Tibial nerve (tissue), 4 donors: Measurements from ENCODE around the gene ZNF274. TPM values are rescaled to one million over a fixed set of nuclear protein-coding genes. Genes with fewer than 3 reads are reported as not detected.

Source experiments
- DNase-seq, 2 donors: peaks; one replicate each; pipeline ENCODE4 v3.0.0-alpha.2; 2019; ENCODE audit warnings: low spot score in 2 of 2
- H3K27ac ChIP-seq, 4 donors: fragments of 200-600 bp; sonication (generic) in 3 of 4; one replicate each; pipeline ENCODE4 v1.5.1; 2017 to 2019; ENCODE audit warnings: mild to moderate bottlenecking in 1 of 4
- H3K27me3 ChIP-seq, 2 donors: fragments of 200-600 bp; sonication (generic) in 1 of 2; one replicate each; pipeline versions ENCODE4 v1.5.1 to v1.6.0; 2017 to 2019
- H3K36me3 ChIP-seq, 3 donors: fragments of 200-600 bp; sonication (generic); one replicate each; pipeline ENCODE4 v1.5.1; 2018 to 2019
- H3K4me1 ChIP-seq, 4 donors: fragments of 200-600 bp; sonication (generic) in 3 of 4; one replicate each; pipeline ENCODE4 v1.5.1; 2017 to 2019
- H3K4me3 ChIP-seq, 4 donors: fragments of 200-600 bp; sonication (generic) in 3 of 4; one replicate each; pipeline ENCODE4 v1.5.1; 2017 to 2019; ENCODE audit warnings: mild to moderate bottlenecking in 1 of 4, moderate library complexity in 1 of 4
- H3K9me3 ChIP-seq, 4 donors: fragments of 200-600 bp; sonication (generic) in 3 of 4; one replicate each; pipeline ENCODE4 v1.5.1; 2017 to 2019
- EP300 ChIP-seq, 2 donors: sonication (generic); formaldehyde crosslinking; IDR thresholded peaks; one replicate each; pipeline ENCODE4 v1.6.1; 2017; ENCODE audit warnings: antibody characterized with exemption in 2 of 2, mild to moderate bottlenecking in 1 of 2
- POLR2A ChIP-seq, 2 donors: fragments of 450-650 bp; IDR thresholded peaks; one replicate each; pipeline ENCODE4 v1.6.1; 2017; ENCODE audit warnings: antibody characterized with exemption in 2 of 2, mild to moderate bottlenecking in 2 of 2, moderate library complexity in 2 of 2
- WGBS, 2 donors: methylation state at CpG; one replicate each; pipeline ENCODE4 v1.1.5; 2018; 5-methylcytosine and 5-hydroxymethylcytosine counted together
- total RNA-seq, 4 donors: library from RNA; depleted of rRNA; stranded (reverse); fragments of >200 nt; gene quantifications; one replicate each; pipeline ENCODE4 v1.1.0, GENCODE V29; 2016
- TF ChIP-seq, protein P1 (sequence below), 5 experiments: fragments of 200-600 bp in 3 of 5; fragments of 450-650 bp in 2 of 5; sonication (generic) in 3 of 5; IDR thresholded peaks; one replicate each; pipeline ENCODE4 v1.5.1; 2016 to 2019; ENCODE audit warnings: antibody characterized with exemption in 5 of 5, mild to moderate bottlenecking in 3 of 5, moderate library complexity in 2 of 5

ZNF274 gene
- total RNA-seq, 4 donors from 2014 or later = 27.3 to 38.8 (median 33.8) TPM

DNA sequence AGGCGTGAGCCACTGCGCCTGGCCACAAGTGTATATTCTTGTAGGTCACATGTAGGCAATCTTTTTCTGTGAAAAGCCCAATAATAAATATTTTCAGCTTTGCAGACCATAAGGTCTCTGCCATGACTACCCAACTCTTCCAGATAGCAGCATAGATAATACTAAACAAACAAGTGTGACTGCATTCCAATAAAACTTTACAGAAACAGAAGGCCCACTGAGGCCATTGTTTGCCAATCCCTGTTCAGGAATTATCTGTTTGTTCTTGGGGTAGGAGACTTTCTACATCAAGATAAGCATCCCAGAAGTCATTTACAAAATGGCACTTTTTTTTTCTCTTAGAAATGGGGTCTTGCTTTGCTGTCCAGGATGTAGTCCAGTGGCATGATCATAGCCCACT, 29.5 kb upstream of the ZNF274 start:
- no peak for DNase-seq
- H3K27ac ChIP-seq = no peak overlapping the region
- 97 to 100% methylated on average over 2 of the region's 2 CpGs for WGBS, 2 donors
- no peaks in the 10 kb centered on the region for H3K27me3 ChIP-seq
- H3K9me3 ChIP-seq = peaks cover 0 to 47% (median 4%) of the 10 kb centered on the region in 4 donors
- no peak for TF ChIP-seq POLR2A (IDR thresholded peaks at IDR 0.05)
- TF ChIP-seq, protein P1, sequence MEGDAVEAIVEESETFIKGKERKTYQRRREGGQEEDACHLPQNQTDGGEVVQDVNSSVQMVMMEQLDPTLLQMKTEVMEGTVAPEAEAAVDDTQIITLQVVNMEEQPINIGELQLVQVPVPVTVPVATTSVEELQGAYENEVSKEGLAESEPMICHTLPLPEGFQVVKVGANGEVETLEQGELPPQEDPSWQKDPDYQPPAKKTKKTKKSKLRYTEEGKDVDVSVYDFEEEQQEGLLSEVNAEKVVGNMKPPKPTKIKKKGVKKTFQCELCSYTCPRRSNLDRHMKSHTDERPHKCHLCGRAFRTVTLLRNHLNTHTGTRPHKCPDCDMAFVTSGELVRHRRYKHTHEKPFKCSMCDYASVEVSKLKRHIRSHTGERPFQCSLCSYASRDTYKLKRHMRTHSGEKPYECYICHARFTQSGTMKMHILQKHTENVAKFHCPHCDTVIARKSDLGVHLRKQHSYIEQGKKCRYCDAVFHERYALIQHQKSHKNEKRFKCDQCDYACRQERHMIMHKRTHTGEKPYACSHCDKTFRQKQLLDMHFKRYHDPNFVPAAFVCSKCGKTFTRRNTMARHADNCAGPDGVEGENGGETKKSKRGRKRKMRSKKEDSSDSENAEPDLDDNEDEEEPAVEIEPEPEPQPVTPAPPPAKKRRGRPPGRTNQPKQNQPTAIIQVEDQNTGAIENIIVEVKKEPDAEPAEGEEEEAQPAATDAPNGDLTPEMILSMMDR (IDR thresholded peaks at IDR 0.05) = no peak
- H3K36me3 ChIP-seq = peaks cover 0 to 5% (median 0%) of the 10 kb centered on the region in 3 donors
- H3K4me1 ChIP-seq = peaks cover 0 to 44% (median 2%) of the 10 kb centered on the region in 4 donors
- no peak overlapping the region for H3K4me3 ChIP-seq

DNA sequence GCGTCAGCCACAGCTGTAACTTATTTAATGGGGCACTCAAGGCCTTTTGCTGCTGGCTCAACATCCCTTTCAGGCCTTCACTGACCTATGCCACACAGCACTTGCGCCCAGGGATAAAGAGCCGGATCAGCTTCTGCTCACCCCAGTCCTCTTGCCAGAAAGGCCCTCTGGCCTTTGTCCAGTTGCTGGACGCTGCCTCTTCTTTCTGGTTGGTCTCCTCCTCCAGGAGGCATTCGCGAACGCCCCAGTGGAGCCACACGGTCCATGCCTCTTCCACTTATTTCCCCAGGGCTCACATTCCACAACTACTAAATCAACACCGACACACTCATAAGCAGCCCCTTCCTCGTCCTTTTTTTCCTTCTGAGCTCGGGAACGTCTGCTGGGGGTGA, 28.6 kb upstream of the ZNF274 start:
- 7 to 8% methylated on average over 12 of the region's 12 CpGs for WGBS, 2 donors

DNA sequence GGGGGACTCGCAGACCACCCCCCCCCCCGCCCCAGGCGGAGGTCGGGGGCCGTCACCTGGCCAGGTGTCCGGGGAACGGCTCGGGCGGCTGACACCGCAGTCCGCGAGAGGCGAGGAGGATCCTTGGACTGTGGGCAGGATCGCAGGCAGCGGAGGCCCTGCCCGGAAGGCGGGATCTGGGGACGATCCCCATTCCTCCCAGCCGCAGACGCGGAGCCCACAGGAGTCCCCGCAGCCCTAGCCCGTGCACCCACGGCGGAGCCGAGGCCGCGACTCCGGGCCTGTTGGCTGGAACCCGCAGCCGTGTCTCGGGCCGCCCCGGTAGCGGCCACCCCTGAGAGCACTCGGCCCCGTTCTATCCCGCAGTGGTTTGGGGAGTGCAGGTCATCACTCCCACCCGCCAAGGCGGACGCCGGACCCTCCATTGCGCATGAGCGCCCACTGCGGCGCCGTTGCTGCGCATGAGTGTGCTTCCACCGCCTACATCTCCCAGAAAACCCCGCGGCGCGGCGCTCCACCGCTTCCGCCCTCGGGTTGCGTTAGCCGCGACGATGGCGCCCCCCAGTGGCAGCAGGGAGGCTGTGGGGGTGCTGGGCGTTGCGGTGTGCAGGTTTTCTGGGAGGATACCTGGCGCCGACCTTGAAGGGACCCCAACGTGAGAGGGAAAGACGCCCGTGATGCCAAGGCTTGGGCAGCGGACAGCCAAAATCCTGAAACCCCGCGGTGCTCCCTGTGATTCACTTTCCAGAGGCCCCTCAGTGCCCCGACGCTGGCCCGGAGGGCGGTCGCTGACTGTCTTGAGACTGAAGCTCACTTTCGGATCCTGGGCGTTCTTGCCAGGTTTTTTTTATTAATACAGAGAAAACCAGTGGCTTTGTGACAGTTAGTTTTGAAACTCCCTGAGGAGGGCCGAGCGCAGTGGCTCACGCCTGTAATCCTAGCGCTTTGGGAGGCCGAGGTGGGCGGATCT, 27.9 kb upstream of the ZNF274 start:
- WGBS, 2 donors = 3 to 5% methylated on average over 44 to 68 of the region's 85 CpGs
- TF ChIP-seq, protein P1 (IDR thresholded peaks at IDR 0.05) = peak; percentile 95 to 99 (median 96)
- TF ChIP-seq EP300 (IDR thresholded peaks at IDR 0.05) = peak; percentile 86 to 92
- TF ChIP-seq POLR2A (IDR thresholded peaks at IDR 0.05) = peak in 1 of 2 donors; percentile 69
- Histone ChIP-seq H3K4me1 (peaks cover 0 to 38% (median 2%) of the 10 kb centered on the region in 4 donors), H3K4me3 (peak overlapping the region; percentile 79 to 99 (median 90)), H3K27me3 (no peaks in the 10 kb centered on the region), H3K27ac (peak overlapping the region; percentile 76 to 93 (median 91)), H3K36me3 (no peaks in the 10 kb centered on the region), H3K9me3 (peaks cover 0 to 47% (median 0%) of the 10 kb centered on the region in 4 donors)
- peak; percentile 88 to 90 for DNase-seq

More for the DNA sequence above, 28.6 kb upstream of the ZNF274 start:
- Histone ChIP-seq H3K27ac (peak overlapping the region; percentile 76 to 93 (median 91)), H3K4me3 (peak overlapping the region; percentile 79 to 99 (median 90)), H3K4me1 (peaks cover 0 to 44% (median 2%) of the 10 kb centered on the region in 4 donors), H3K27me3 (no peaks in the 10 kb centered on the region), H3K9me3 (peaks cover 0 to 46% (median 2%) of the 10 kb centered on the region in 4 donors), H3K36me3 (no peaks in the 10 kb centered on the region)
- no peak for DNase-seq
- TF ChIP-seq POLR2A (IDR thresholded peaks at IDR 0.05) (no peak), EP300 (IDR thresholded peaks at IDR 0.05) (no peak)
- TF ChIP-seq, protein P1 (IDR thresholded peaks at IDR 0.05) = no peak

DNA sequence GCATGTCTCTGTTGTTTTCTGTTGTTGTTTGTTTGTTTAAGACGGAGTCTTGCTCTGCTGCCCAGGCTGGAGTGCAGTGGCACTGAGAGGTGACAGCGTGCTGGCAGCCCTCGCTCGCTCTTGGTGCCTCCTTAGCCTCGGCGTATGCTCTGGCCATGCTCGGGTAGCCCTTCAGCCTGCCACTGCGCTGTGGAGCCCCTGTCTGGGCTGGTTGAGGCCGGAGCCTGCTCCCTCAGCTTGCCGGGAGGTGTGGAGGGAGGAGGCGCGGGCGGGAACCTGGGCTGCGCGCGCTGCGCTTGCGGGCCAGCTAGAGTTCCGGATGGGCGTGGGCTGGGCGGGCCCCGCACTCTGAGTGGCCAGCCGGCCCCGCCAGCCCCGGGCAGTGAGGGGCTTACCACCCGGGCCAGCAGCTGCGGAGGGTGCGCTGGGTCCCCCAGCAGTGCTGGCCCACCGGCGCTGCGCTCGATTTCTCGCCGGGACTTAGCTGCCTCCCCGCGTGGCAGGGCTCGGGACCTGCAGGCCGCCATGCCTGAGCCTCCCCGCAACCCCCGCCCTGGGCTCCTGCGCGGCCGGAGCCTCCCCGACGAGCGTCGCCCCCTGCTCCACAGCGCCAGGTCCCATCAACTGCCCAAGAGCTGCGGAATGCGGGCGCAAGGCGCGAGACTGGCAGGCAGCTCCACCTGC, 25.7 kb upstream of the ZNF274 start:
- Histone ChIP-seq H3K27me3 (no peaks in the 10 kb centered on the region), H3K9me3 (peaks cover 0 to 62% (median 4%) of the 10 kb centered on the region in 4 donors), H3K27ac (no peak overlapping the region), H3K4me1 (peaks cover 0 to 28% (median 2%) of the 10 kb centered on the region in 4 donors), H3K36me3 (no peaks in the 10 kb centered on the region), H3K4me3 (no peak overlapping the region)
- DNase-seq = no peak
- WGBS, 2 donors = 91 to 94% methylated on average over 42 to 50 of the region's 53 CpGs
- no peak for TF ChIP-seq POLR2A (IDR thresholded peaks at IDR 0.05)
- TF ChIP-seq EP300 (IDR thresholded peaks at IDR 0.05) = no peak

DNA sequence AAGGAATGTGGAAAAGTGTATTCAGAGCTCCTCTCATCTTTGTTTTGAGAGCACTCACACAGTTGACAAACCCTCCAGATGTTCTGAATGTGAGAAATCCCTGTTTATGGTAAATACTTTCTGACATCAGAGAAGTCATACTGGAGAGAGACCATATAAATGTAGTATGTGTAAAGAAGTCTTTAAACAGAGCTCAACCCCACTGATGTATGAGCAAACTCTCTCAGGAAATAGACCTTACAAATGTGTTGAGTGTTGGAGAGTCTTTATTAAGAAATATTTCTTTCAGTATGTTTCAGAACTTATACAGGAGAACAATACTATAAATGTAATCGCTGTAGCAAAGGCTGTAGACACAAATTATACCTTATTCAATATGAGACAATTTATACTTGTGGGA, 16.6 kb upstream of the ZNF274 start:
- DNase-seq = no peak
- Histone ChIP-seq H3K36me3 (no peaks in the 10 kb centered on the region), H3K4me1 (no peaks in the 10 kb centered on the region), H3K27me3 (no peaks in the 10 kb centered on the region), H3K4me3 (no peak overlapping the region), H3K27ac (no peak overlapping the region), H3K9me3 (peaks cover 15 to 99% (median 46%) of the 10 kb centered on the region in 4 donors)
- 71 to 76% methylated on average over 1 of the region's 1 CpG for WGBS, 2 donors
- no peak for TF ChIP-seq EP300 (IDR thresholded peaks at IDR 0.05)
- TF ChIP-seq POLR2A (IDR thresholded peaks at IDR 0.05) = no peak
- TF ChIP-seq, protein P1 (IDR thresholded peaks at IDR 0.05) = no peak
